ENCODE measurements around the gene HYAL1. TPM values are rescaled to one million over a fixed set of nuclear protein-coding genes. Genes with fewer than 3 reads are reported as not detected.
"Not testable (repeated sequence)": the region's sequence is repeated elsewhere in the genome, so short reads cannot be mapped to it uniquely, and the experiment has no call there.

Gene HYAL1
- total and polyA plus RNA-seq, 3 experiments from 2014 or later = 0.13 to 0.81 TPM; not detected in 1

GRCh38 chr3:50275141-50275995 is 28.0 kb downstream of the HYAL1 start:
- Histone ChIP-seq H3K4me1 (ENCODE audit: insufficient read depth, low read length) (peaks cover 28% of the 10 kb centered on the region), H3K36me3 (ENCODE audit: insufficient read depth, low read length) (no peaks in the 10 kb centered on the region), H3K27me3 (ENCODE audit: insufficient read depth, low read length, poor library complexity, severe bottlenecking) (peaks cover 28% of the 10 kb centered on the region), H3K4me3 (ENCODE audit: low read length) (no peak overlapping the region), H3K27ac (ENCODE audit: low read depth, low read length) (no peak overlapping the region), H3K9me3 (ENCODE audit: low read length) (no peaks in the 10 kb centered on the region)
- CTCF ChIA-PET = interaction anchor here (0.7 to 7.2 kb wide), 15 partner anchors 9 to 81 kb away, joined by 3 to 86 read pairs (median 4); partner anchors contain the start of genes HYAL3 and NAA80
- no peaks in the 10 kb centered on the region for H3K36me3 Mint-ChIP-seq
- peaks cover 23 to 32% (median 24%) of the 10 kb centered on the region in 3 donors for H3K4me1 Mint-ChIP-seq
- H3K4me3 Mint-ChIP-seq = peak overlapping the region in 6 of 7 donors; percentile 31 to 72 (median 62)
- no peak for DNase-seq
- POLR2A ChIA-PET = no interaction called here
- H3K9me3 Mint-ChIP-seq = no peaks in the 10 kb centered on the region
- H3K27ac Mint-ChIP-seq = peak overlapping the region in 1 of 8 donors; percentile 34
- peaks cover 28 to 34% of the 10 kb centered on the region in 2 donors for H3K27me3 Mint-ChIP-seq

- Histone ChIP-seq H3K9me3 (ENCODE audit: low read length) (no peaks in the 10 kb centered on the region), H3K27me3 (ENCODE audit: insufficient read depth, low read length, poor library complexity, severe bottlenecking) (peaks cover 28% of the 10 kb centered on the region), H3K27ac (ENCODE audit: low read depth, low read length) (no peak overlapping the region), H3K4me1 (ENCODE audit: insufficient read depth, low read length) (peaks cover 28% of the 10 kb centered on the region), H3K4me3 (ENCODE audit: low read length) (no peak overlapping the region), H3K36me3 (ENCODE audit: insufficient read depth, low read length) (no peaks in the 10 kb centered on the region)
- DNase-seq = peak; percentile 55 to 81 (median 65)
- POLR2A ChIA-PET = no interaction called here
- H3K36me3 Mint-ChIP-seq = no peaks in the 10 kb centered on the region
- CTCF ChIA-PET = interaction anchor here (0.7 to 7.2 kb wide), 14 partner anchors 10 to 80 kb away, joined by 3 to 86 read pairs (median 4); partner anchors contain the start of genes HYAL3 and NAA80
- no peaks in the 10 kb centered on the region for H3K9me3 Mint-ChIP-seq
- peaks cover 23 to 32% (median 24%) of the 10 kb centered on the region in 3 donors for H3K4me1 Mint-ChIP-seq
- peak overlapping the region in 6 of 8 donors; percentile 38 to 82 (median 78) for H3K27ac Mint-ChIP-seq
- H3K4me3 Mint-ChIP-seq = peak overlapping the region; percentile 15 to 67 (median 54)
- peaks cover 28 to 34% of the 10 kb centered on the region in 2 donors for H3K27me3 Mint-ChIP-seq
Observed at GRCh38 chr3:50274371-50275104, 28.8 kb downstream of the HYAL1 start.

GRCh38 chr3:50273689-50274065 is 29.7 kb downstream of the HYAL1 start:
- Mint-ChIP-seq H3K4me1 (peaks cover 23 to 32% (median 24%) of the 10 kb centered on the region in 3 donors), H3K27ac (no peak overlapping the region), H3K27me3 (peaks cover 27 to 35% of the 10 kb centered on the region in 2 donors), H3K9me3 (no peaks in the 10 kb centered on the region), H3K4me3 (peak overlapping the region in 2 of 7 donors; percentile 62 to 67), H3K36me3 (no peaks in the 10 kb centered on the region)
- H3K4me1 ChIP-seq (ENCODE audit: insufficient read depth, low read length) = peaks cover 28% of the 10 kb centered on the region
- DNase-seq = no peak
- peaks cover 28% of the 10 kb centered on the region for H3K27me3 ChIP-seq (ENCODE audit: insufficient read depth, low read length, poor library complexity, severe bottlenecking)
- no peak overlapping the region for H3K4me3 ChIP-seq (ENCODE audit: low read length)
- H3K27ac ChIP-seq (ENCODE audit: low read depth, low read length) = no peak overlapping the region
- ChIA-PET POLR2A (no interaction called here), CTCF (interaction anchor here (1.0 to 7.2 kb wide), 2 partner anchors 17 to 79 kb away, joined by 3 to 86 read pairs; no protein-coding TSS in a partner anchor)
- no peaks in the 10 kb centered on the region for H3K36me3 ChIP-seq (ENCODE audit: insufficient read depth, low read length)
- no peaks in the 10 kb centered on the region for H3K9me3 ChIP-seq (ENCODE audit: low read length)

DNA sequence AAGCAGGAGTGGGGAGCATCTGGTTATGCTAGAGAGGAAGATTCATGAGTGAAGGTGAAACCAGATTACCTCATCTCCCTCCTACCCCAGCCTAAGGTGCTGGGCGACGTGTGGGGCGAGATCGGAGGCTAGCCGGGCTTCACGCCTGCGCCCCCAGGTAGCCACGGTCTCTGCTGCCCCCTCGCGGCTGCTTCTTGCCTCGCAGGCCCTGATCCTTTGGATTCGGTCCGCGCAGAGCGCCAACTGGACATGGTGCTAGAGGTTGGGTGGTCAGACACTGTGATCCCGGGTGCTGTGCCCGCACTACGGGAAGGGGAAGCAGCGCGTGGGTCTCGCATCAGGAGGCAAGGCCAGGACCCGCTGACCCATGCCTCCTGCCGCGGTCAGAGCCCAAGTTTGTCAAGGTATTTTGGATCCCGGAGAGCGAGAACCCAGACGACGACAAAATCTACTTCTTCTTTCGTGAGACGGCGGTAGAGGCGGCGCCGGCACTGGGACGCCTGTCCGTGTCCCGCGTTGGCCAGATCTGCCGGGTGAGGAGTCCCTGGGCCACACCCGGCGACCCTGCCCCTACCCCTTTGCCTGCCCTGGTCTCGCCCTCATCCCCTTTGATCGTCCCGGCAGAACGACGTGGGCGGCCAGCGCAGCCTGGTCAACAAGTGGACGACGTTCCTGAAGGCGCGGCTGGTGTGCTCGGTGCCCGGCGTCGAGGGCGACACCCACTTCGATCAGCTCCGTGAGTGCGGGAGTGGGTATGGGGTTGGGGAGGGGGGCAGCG is 30.3 kb downstream of the HYAL1 start:
- Histone ChIP-seq H3K27me3 (ENCODE audit: insufficient read depth, low read length, poor library complexity, severe bottlenecking) (peaks cover 28% of the 10 kb centered on the region), H3K36me3 (ENCODE audit: insufficient read depth, low read length) (no peaks in the 10 kb centered on the region), H3K27ac (ENCODE audit: low read depth, low read length) (no peak overlapping the region), H3K4me3 (ENCODE audit: low read length) (peak overlapping the region; percentile 51), H3K9me3 (ENCODE audit: low read length) (no peaks in the 10 kb centered on the region), H3K4me1 (ENCODE audit: insufficient read depth, low read length) (peaks cover 28% of the 10 kb centered on the region)
- ChIA-PET CTCF (interaction anchor here (1.0 to 7.2 kb wide), 5 partner anchors 16 to 84 kb away, joined by 3 to 86 read pairs (median 16); no protein-coding TSS in a partner anchor), POLR2A (no interaction called here)
- peaks cover 27 to 35% of the 10 kb centered on the region in 2 donors for H3K27me3 Mint-ChIP-seq
- peak; percentile 73 to 87 (median 83) for DNase-seq
- peaks cover 23 to 32% (median 24%) of the 10 kb centered on the region in 3 donors for H3K4me1 Mint-ChIP-seq
- peak overlapping the region in 6 of 7 donors; percentile 45 to 77 (median 72) for H3K4me3 Mint-ChIP-seq
- no peaks in the 10 kb centered on the region for H3K9me3 Mint-ChIP-seq
- no peaks in the 10 kb centered on the region for H3K36me3 Mint-ChIP-seq
- peak overlapping the region in 7 of 8 donors; percentile 10 to 85 (median 63) for H3K27ac Mint-ChIP-seq

GRCh38 chr3:50272538-50272910 is 30.9 kb downstream of the HYAL1 start:
- CTCF ChIA-PET = interaction anchor here (0.9 to 7.2 kb wide), 6 partner anchors 13 to 83 kb away, joined by 3 to 86 read pairs (median 10); no protein-coding TSS in a partner anchor
- POLR2A ChIA-PET; H3K4me3 ChIP-seq (ENCODE audit: low read length); H3K9me3 Mint-ChIP-seq; DNase-seq; H3K27ac ChIP-seq (ENCODE audit: low read depth, low read length); H3K36me3 ChIP-seq (ENCODE audit: insufficient read depth, low read length); H3K36me3 Mint-ChIP-seq; H3K9me3 ChIP-seq (ENCODE audit: low read length): not testable (repeated sequence)
- H3K27ac Mint-ChIP-seq = peak overlapping the region in 3 of 8 donors; percentile 33 to 85 (median 66)
- H3K4me1 Mint-ChIP-seq = peaks cover 23 to 32% (median 24%) of the 10 kb centered on the region in 3 donors
- H3K27me3 Mint-ChIP-seq = peaks cover 24 to 35% of the 10 kb centered on the region in 2 donors
- H3K4me3 Mint-ChIP-seq = peak overlapping the region in 2 of 7 donors; percentile 45 to 74
- Histone ChIP-seq H3K27me3 (ENCODE audit: insufficient read depth, low read length, poor library complexity, severe bottlenecking) (peaks cover 28% of the 10 kb centered on the region), H3K4me1 (ENCODE audit: insufficient read depth, low read length) (peaks cover 28% of the 10 kb centered on the region)

DNA sequence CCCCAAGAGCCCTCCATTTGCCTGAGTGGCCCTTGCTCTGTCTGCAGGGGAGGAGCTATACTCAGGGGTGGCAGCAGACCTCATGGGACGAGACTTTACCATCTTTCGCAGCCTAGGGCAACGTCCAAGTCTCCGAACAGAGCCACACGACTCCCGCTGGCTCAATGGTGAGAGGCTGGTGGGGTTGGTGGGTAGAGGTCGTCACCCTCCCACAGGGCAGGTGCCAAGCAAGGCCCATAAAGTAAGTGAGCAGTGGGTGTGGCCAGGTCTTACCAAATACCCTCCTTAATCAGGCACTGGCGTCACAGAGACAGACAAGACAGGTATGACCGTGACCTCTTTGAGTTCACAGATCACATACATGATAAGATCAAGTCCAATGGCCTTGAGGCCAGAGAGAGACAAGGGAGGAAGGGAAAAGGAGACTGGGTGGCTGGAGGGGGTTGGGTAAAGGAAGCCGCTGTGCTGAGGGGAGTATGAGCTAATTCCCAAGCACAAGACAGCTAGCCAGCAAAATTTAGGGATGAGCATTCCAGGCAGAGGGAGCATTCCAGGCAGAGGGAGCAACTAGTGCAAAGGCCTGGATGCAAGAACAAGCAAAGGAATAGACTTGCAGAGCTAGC is 31.9 kb downstream of the HYAL1 start:
- Mint-ChIP-seq H3K36me3 (no peaks in the 10 kb centered on the region), H3K27me3 (peaks cover 24 to 35% of the 10 kb centered on the region in 2 donors), H3K4me3 (no peak overlapping the region), H3K4me1 (peaks cover 23 to 32% (median 24%) of the 10 kb centered on the region in 3 donors), H3K27ac (peak overlapping the region in 2 of 8 donors; percentile 48 to 64), H3K9me3 (no peaks in the 10 kb centered on the region)
- POLR2A ChIA-PET = no interaction called here
- Histone ChIP-seq H3K4me3 (ENCODE audit: low read length) (no peak overlapping the region), H3K27me3 (ENCODE audit: insufficient read depth, low read length, poor library complexity, severe bottlenecking) (peaks cover 22% of the 10 kb centered on the region), H3K27ac (ENCODE audit: low read depth, low read length) (no peak overlapping the region), H3K36me3 (ENCODE audit: insufficient read depth, low read length) (no peaks in the 10 kb centered on the region), H3K9me3 (ENCODE audit: low read length) (no peaks in the 10 kb centered on the region), H3K4me1 (ENCODE audit: insufficient read depth, low read length) (peaks cover 28% of the 10 kb centered on the region)
- DNase-seq = no peak
- CTCF ChIA-PET = interaction anchor here (0.8 to 7.2 kb wide), 8 partner anchors 11 to 82 kb away, joined by 3 to 86 read pairs (median 4); partner anchors contain the start of gene GNAI2

Measured in CD8-positive, alpha-beta memory T cell (primary cell).